ENCODE data around the gene ATP10B. TPM values are rescaled to one million over a fixed set of nuclear protein-coding genes. Genes with fewer than 3 reads are reported as not detected.

Gene ATP10B
- total and polyA plus RNA-seq, 2 experiments from 2014 or later = 2.7 to 5.1 TPM

- H3K4me3 ChIP-seq = no peak overlapping the region
- no peaks in the 10 kb centered on the region for H3K36me3 ChIP-seq (replicated peaks; ENCODE audit: insufficient read depth, low read depth)
- no peak overlapping the region for H2AFZ ChIP-seq
- no peaks in the 10 kb centered on the region for H3K79me2 ChIP-seq
- no peaks in the 10 kb centered on the region for H4K20me1 ChIP-seq (ENCODE audit: insufficient read depth, poor library complexity, severe bottlenecking)
- WGBS (ENCODE audit: low lambda C conversion rate, missing lambda C conversion rate) = 90% methylated on average over 3 of the region's 3 CpGs
- no peaks in the 10 kb centered on the region for H3K4me1 ChIP-seq (ENCODE audit: insufficient read depth)
- no peak overlapping the region for H3K4me2 ChIP-seq
- no peaks in the 10 kb centered on the region for H3K9me3 ChIP-seq (ENCODE audit: low read depth)
- H3K27me3 ChIP-seq = no peaks in the 10 kb centered on the region
- no peak for DNase-seq (ENCODE audit: low spot score)
- TF ChIP-seq EZH2 (IDR thresholded peaks at IDR 0.05; ENCODE audit: borderline replicate concordance) (no peak), CTCF (IDR thresholded peaks at IDR 0.05; ENCODE audit: poor library complexity) (no peak), EZH2phosphoT487 (IDR thresholded peaks at IDR 0.05; ENCODE audit: low read depth, severe bottlenecking, unreplicated experiment) (no peak)
- H3K27ac ChIP-seq = no peak overlapping the region
- no peaks in the 10 kb centered on the region for H3K9me2 ChIP-seq (replicated peaks; ENCODE audit: insufficient read depth)
These were observed 81.3 kb downstream of the ATP10B start for GRCh38 chr5:160770718-160771117.

GRCh38 chr5:160769301-160769700 is 82.7 kb downstream of the ATP10B start:
- no peaks in the 10 kb centered on the region for H4K20me1 ChIP-seq (ENCODE audit: insufficient read depth, poor library complexity, severe bottlenecking)
- no peak for DNase-seq (ENCODE audit: low spot score)
- H3K4me2 ChIP-seq = no peak overlapping the region
- H3K4me3 ChIP-seq = no peak overlapping the region
- no peaks in the 10 kb centered on the region for H3K9me3 ChIP-seq (ENCODE audit: low read depth)
- 93% methylated on average over 4 of the region's 4 CpGs for WGBS (ENCODE audit: low lambda C conversion rate, missing lambda C conversion rate)
- no peak overlapping the region for H3K27ac ChIP-seq
- H3K79me2 ChIP-seq = no peaks in the 10 kb centered on the region
- no peak overlapping the region for H2AFZ ChIP-seq
- TF ChIP-seq EZH2 (IDR thresholded peaks at IDR 0.05; ENCODE audit: borderline replicate concordance) = no peak
- no peak for TF ChIP-seq CTCF (IDR thresholded peaks at IDR 0.05; ENCODE audit: poor library complexity)
- no peak for TF ChIP-seq EZH2phosphoT487 (IDR thresholded peaks at IDR 0.05; ENCODE audit: low read depth, severe bottlenecking, unreplicated experiment)
- no peaks in the 10 kb centered on the region for H3K27me3 ChIP-seq
- no peaks in the 10 kb centered on the region for H3K4me1 ChIP-seq (ENCODE audit: insufficient read depth)
- H3K36me3 ChIP-seq (replicated peaks; ENCODE audit: insufficient read depth, low read depth) = no peaks in the 10 kb centered on the region
- no peaks in the 10 kb centered on the region for H3K9me2 ChIP-seq (replicated peaks; ENCODE audit: insufficient read depth)

GRCh38 chr5:160767062-160767461 is 84.9 kb downstream of the ATP10B start:
- Histone ChIP-seq H3K4me3 (no peak overlapping the region), H3K9me3 (ENCODE audit: low read depth) (no peaks in the 10 kb centered on the region), H3K79me2 (no peaks in the 10 kb centered on the region), H3K4me2 (no peak overlapping the region), H3K27me3 (no peaks in the 10 kb centered on the region), H3K4me1 (ENCODE audit: insufficient read depth) (no peaks in the 10 kb centered on the region), H3K9me2 (replicated peaks; ENCODE audit: insufficient read depth) (no peaks in the 10 kb centered on the region), H4K20me1 (ENCODE audit: insufficient read depth, poor library complexity, severe bottlenecking) (no peaks in the 10 kb centered on the region), H3K27ac (no peak overlapping the region), H3K36me3 (replicated peaks; ENCODE audit: insufficient read depth, low read depth) (no peaks in the 10 kb centered on the region), H2AFZ (no peak overlapping the region)
- no peak for DNase-seq (ENCODE audit: low spot score)
- TF ChIP-seq EZH2 (IDR thresholded peaks at IDR 0.05; ENCODE audit: borderline replicate concordance) = no peak
- WGBS (ENCODE audit: low lambda C conversion rate, missing lambda C conversion rate) = 95% methylated on average over 4 of the region's 4 CpGs

GRCh38 chr5:160760008-160760407 is 92.0 kb downstream of the ATP10B start:
- WGBS (ENCODE audit: low lambda C conversion rate, missing lambda C conversion rate) = 78% methylated on average over 3 of the region's 3 CpGs
- no peak for DNase-seq (ENCODE audit: low spot score)
- no peaks in the 10 kb centered on the region for H3K36me3 ChIP-seq (replicated peaks; ENCODE audit: insufficient read depth, low read depth)
- TF ChIP-seq EZH2phosphoT487 (IDR thresholded peaks at IDR 0.05; ENCODE audit: low read depth, severe bottlenecking, unreplicated experiment) = no peak
- no peak for TF ChIP-seq CTCF (IDR thresholded peaks at IDR 0.05; ENCODE audit: poor library complexity)
- no peak for TF ChIP-seq EZH2 (IDR thresholded peaks at IDR 0.05; ENCODE audit: borderline replicate concordance)
- no peak overlapping the region for H3K4me3 ChIP-seq
- H3K9me3 ChIP-seq (ENCODE audit: low read depth) = no peaks in the 10 kb centered on the region
- H3K79me2 ChIP-seq = no peaks in the 10 kb centered on the region
- no peak overlapping the region for H3K27ac ChIP-seq
- no peaks in the 10 kb centered on the region for H3K9me2 ChIP-seq (replicated peaks; ENCODE audit: insufficient read depth)
- no peak overlapping the region for H3K4me2 ChIP-seq
- no peaks in the 10 kb centered on the region for H3K27me3 ChIP-seq
- no peaks in the 10 kb centered on the region for H4K20me1 ChIP-seq (ENCODE audit: insufficient read depth, poor library complexity, severe bottlenecking)
- H2AFZ ChIP-seq = no peak overlapping the region
- H3K4me1 ChIP-seq (ENCODE audit: insufficient read depth) = no peaks in the 10 kb centered on the region

All from hepatocyte (in vitro differentiated cells).